HUDEP-2 (cell line): ENCODE data around the gene EPB41L3.

Source experiments
- DNase-seq, 76 experiments: peaks; one replicate each; lab custom pipeline; 2025; ENCODE audit not compliant: unreplicated experiment in 76 of 76; lab: John Stamatoyannopoulos, UW

EPB41L3 gene

DNA sequence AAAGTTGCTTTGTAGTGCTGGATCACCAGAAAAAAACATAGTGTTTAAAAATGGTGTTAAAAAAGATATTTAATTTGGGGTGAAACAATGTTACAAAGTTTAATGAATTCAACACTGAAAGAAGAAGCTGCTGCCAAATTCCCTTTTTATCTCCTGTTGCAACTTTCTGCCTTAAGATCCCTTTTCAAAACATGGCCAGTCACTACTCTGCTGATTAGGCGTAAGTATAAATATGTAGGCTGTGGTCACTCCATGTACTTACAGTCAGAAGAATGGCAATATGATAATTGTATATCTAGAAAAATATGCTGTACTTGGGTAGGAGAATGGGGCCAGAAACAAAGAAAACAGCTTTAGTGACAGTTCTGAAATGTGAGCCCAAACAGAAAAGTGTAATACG is 124.8 kb downstream of the EPB41L3 start:
- DNase-seq: no peak

- no peak for DNase-seq
Observed at GRCh38 chr18:5417342-5417741, 126.5 kb downstream of the EPB41L3 start.

DNA sequence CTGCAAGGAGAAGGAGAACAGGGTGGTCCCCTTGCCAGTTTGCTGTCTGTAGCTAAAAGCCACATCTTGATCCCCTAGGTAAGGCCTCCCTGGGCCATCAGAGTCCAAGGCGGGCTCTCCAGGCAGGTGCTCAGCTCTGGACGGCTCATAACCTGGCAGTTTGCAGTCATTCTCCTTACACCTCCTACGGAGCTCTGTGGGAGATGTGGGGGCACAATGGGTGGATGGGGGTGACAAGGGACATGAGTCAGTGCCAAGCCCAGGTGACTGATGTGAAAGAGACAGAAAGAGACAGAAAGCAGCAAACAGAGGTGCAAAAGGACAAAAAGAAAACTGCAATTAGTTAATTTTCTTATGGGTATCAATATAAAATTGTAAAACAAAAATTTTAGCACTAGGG is 127.7 kb downstream of the EPB41L3 start:
- no peak for DNase-seq

- no peak for DNase-seq
Observed at GRCh38 chr18:5415665-5416064, 128.1 kb downstream of the EPB41L3 start.

GRCh38 chr18:5415031-5415430 is 128.8 kb downstream of the EPB41L3 start:
- DNase-seq: no peak

- DNase-seq: no peak
Observed at GRCh38 chr18:5414546-5414945, 129.3 kb downstream of the EPB41L3 start.

DNA sequence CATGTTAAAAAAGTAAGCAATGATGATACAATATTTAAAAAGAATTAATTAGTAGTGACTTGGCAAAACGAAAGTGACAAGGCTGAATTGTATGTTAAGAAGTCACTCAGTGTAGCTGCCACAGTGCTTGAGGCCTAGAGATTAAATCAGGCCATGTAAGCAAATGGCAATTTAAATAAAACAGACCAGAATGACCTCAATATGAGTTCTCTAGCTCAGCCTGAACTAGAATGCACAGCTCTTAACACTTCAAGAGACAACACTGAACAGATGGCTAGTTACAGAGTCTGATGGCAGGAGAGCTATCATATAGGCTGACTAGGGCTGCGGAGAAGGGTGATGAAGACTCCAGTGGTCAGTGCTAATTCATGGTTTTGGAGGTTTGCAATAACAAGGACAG is 130.3 kb downstream of the EPB41L3 start:
- no peak for DNase-seq

GRCh38 chr18:5410582-5410981 is 133.2 kb downstream of the EPB41L3 start:
- no peak for DNase-seq

DNA sequence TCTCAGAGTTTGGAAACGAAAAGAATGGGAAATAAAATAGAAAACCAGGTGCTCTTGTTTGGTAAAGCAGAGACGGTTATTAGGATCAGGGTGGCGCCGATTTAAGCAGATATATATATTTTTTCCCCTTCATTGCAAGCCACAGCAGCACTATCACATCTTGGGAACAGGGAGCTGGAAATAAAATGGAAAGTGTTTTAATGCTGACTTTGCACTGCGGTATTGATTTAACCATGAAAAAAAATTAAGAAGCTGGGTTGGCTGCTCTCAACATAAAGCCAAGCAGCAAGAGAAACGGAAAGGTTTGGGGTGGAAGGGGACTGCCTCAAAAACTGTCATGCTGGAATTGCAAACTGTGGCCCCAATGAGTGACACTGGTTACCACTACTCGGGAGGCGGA is 145.5 kb downstream of the EPB41L3 start:
- DNase-seq: no peak

- DNase-seq: no peak
Observed at GRCh38 chr18:5397102-5397501, 146.7 kb downstream of the EPB41L3 start.

DNA sequence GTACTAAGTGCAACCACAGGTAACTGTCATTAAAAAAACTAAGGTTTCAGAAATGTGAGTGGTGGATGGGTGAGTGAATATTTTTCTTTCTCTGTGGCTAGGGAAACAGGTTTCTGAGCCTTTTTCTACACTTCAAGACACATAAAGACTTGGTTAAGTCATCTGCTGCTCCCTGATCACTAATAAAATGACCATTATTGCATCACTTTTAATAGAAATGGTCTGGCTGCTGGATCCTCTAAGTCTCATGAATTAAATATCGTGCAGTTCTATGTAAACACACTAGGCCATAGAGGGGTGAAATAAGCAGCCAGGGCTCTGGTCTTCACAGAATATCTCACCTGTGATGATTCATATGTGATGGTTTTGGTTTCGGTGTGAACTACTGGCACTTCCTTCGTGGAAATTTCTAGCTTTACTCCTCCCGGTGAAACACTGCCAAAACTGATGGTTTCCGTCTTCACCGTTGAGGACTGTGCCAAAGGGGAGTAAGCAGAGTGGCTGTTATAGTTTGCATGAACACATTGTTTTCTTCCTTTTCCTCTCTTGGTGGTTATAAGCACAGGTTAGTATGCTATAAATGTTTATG is 147.8 kb downstream of the EPB41L3 start:
- no peak for DNase-seq

- DNase-seq: no peak
Observed at GRCh38 chr18:5393779-5394178, 150.0 kb downstream of the EPB41L3 start.

- DNase-seq: no peak
Observed at GRCh38 chr18:5391409-5391808, 152.4 kb downstream of the EPB41L3 start.

DNA sequence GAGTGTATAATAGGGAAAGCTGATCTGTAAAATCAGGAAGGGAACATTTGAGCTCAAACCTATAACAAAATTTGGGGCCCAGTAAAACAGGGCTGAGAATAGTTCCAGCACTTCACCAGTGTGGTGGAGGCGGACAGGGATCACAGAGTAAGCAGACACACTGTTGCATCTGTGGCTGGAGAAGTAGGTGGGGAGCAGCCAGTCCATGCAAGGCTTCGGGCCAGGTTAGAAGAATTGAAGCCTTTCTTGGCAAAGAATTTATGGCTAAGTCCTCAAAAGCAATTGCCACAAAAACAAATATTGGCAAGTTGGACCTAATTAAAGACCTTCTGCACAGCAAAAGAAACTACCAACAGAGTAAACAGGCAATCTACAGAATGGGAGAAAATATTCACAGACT is 154.4 kb downstream of the EPB41L3 start:
- DNase-seq: no peak

DNA sequence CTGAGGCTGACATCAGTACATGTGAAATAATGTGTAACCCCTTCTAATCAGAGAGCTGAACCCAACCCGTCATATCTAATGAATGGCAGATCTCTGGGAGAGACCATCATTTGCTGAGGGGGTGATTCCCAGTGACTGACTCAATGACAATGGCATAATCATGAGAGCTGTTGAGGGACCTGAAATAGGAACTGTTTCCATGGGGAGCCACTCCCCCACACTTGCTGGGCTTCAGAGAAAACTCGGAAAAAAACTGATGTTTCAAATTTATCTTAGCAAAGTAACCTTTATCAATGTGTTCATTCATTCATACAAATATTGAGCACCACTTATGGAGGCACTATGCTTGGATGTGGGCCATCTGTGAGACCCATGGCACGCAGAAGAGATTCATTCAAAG is 154.9 kb downstream of the EPB41L3 start:
- no peak for DNase-seq

- no peak for DNase-seq
Observed at GRCh38 chr18:5380586-5380985, 163.2 kb downstream of the EPB41L3 start.

GRCh38 chr18:5376986-5377385 is 166.8 kb downstream of the EPB41L3 start:
- DNase-seq: no peak

DNA sequence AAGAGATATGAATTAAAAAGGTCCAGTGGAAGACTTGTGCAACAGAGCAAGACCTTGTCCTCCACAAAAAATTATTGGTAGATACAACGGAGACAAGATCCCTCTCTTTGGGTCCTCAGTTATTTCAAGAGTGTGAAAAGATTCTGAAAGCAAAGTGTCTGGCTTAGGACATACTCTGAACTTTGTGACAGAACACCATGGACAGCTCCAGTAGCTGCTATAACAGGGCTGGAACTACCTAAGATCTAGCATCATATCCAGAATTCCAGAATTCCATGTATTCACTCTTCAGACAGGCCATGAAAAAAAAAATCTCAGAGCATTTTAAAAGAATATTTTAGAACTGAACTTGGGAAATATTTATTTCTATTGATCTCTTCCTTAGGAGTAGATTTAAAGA is 173.5 kb downstream of the EPB41L3 start:
- DNase-seq: no peak

- no peak for DNase-seq
Observed at GRCh38 chr18:5369513-5369912, 174.3 kb downstream of the EPB41L3 start.

DNA sequence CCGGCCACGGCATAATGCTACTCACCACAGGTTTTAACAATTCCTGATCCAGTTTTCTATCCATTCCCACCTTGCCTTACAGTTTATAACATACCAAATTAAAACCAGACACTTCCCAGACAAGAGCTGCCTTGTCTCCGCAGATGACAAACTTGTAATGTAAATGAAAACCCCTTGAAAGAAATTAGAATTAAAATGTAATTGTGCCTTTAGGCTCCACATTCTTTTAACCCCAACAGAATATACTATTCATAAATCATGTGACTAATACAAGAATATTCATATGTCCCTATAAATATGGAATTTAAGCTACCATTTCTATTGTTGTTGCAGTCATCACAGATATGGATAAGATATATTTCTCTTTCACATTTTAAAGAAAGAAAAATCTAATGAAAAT is 178.4 kb downstream of the EPB41L3 start:
- DNase-seq: no peak

DNA sequence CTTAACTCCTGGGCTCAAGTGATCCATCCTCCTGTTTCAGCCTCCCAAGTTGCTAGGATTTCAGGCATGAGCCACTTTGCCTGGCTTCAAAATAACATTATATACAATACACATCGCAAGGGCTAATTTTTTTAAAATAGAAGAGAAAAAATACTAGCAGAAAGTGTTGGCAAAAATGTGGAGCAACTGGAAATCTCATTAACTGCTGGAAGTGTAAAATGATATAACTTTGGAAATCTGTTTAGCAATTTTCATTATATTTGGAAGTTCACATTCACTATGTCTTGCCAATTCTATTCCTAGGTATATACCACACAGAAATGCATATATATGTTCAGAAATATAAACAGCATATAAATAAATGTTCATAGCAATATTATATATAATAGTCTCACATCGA is 193.2 kb downstream of the EPB41L3 start:
- no peak for DNase-seq
